ENCODE results near the gene ZNF549. TPM values are rescaled to one million over a fixed set of nuclear protein-coding genes. Genes with fewer than 3 reads are reported as not detected.

The ZNF549 gene
- total RNA-seq, 1 donor from 2014 or later, result 7.4 TPM

GRCh38 chr19:57587529-57587928 is 60.4 kb downstream of the ZNF549 start:
- Mint-ChIP-seq H3K4me3 (ENCODE audit: unreplicated experiment) (no peak overlapping the region), H3K27me3 (ENCODE audit: low read depth) (no peaks in the 10 kb centered on the region), H3K36me3 (ENCODE audit: low read depth) (peaks cover 66% of the 10 kb centered on the region), H3K4me1 (ENCODE audit: low read depth) (peaks cover 19% of the 10 kb centered on the region), H3K27ac (ENCODE audit: unreplicated experiment) (no peak overlapping the region), H3K9me3 (ENCODE audit: low read depth) (peaks cover 73% of the 10 kb centered on the region)
- no peak for DNase-seq (ENCODE audit: low spot score)
- TF ChIP-seq CTCF (IDR thresholded peaks at IDR 0.05), result no peak

GRCh38 chr19:57599377-57599760 is 72.2 kb downstream of the ZNF549 start:
- DNase-seq (ENCODE audit: low spot score), result no peak
- peaks cover 15% of the 10 kb centered on the region for H3K4me1 Mint-ChIP-seq (ENCODE audit: low read depth)
- H3K27me3 Mint-ChIP-seq (ENCODE audit: low read depth), result no peaks in the 10 kb centered on the region
- peak overlapping the region; percentile 79 for H3K4me3 Mint-ChIP-seq (ENCODE audit: unreplicated experiment)
- no peak for TF ChIP-seq CTCF (IDR thresholded peaks at IDR 0.05)
- peaks cover 13% of the 10 kb centered on the region for H3K36me3 Mint-ChIP-seq (ENCODE audit: low read depth)
- no peak overlapping the region for H3K27ac Mint-ChIP-seq (ENCODE audit: unreplicated experiment)
- H3K9me3 Mint-ChIP-seq (ENCODE audit: low read depth), result peaks cover 31% of the 10 kb centered on the region

GRCh38 chr19:57599761-57600383 is 72.7 kb downstream of the ZNF549 start, which contains the start of gene ZNF530:
ZNF530 (plus strand) TSS chr19:57599885; CDS start chr19:57604346, 4,461 bp downstream.
- Mint-ChIP-seq H3K36me3 (ENCODE audit: low read depth) (peaks cover 18% of the 10 kb centered on the region), H3K27me3 (ENCODE audit: low read depth) (no peaks in the 10 kb centered on the region), H3K4me3 (ENCODE audit: unreplicated experiment) (peak within 1 kb of the TSS; percentile 79), H3K9me3 (ENCODE audit: low read depth) (peaks cover 33% of the 10 kb centered on the region), H3K27ac (ENCODE audit: unreplicated experiment) (no peak within 1 kb of the TSS), H3K4me1 (ENCODE audit: low read depth) (peaks cover 15% of the 10 kb centered on the region)
- peak; percentile 34 for TF ChIP-seq CTCF (IDR thresholded peaks at IDR 0.05)
- peak; percentile 95 for DNase-seq (ENCODE audit: low spot score)

GRCh38 chr19:57606931-57607330 is 79.8 kb downstream of the ZNF549 start:
- DNase-seq (ENCODE audit: low spot score), result no peak
- peaks cover 36% of the 10 kb centered on the region for H3K9me3 Mint-ChIP-seq (ENCODE audit: low read depth)
- peaks cover 37% of the 10 kb centered on the region for H3K36me3 Mint-ChIP-seq (ENCODE audit: low read depth)
- H3K4me1 Mint-ChIP-seq (ENCODE audit: low read depth), result no peaks in the 10 kb centered on the region
- TF ChIP-seq CTCF (IDR thresholded peaks at IDR 0.05), result no peak
- H3K27me3 Mint-ChIP-seq (ENCODE audit: low read depth), result no peaks in the 10 kb centered on the region
- no peak overlapping the region for H3K27ac Mint-ChIP-seq (ENCODE audit: unreplicated experiment)
- no peak overlapping the region for H3K4me3 Mint-ChIP-seq (ENCODE audit: unreplicated experiment)

Other genes starting within 250 kb of the ZNF549 start
- gene ZNF460, start 246.9 kb upstream of the ZNF549 start, total RNA-seq, result 77.3 to 81.4 TPM (median 79.1 TPM) in 3 replicates
- 5.1 to 6.7 TPM (median 5.3 TPM) in 3 replicates for gene ZNF543, start 206.9 kb upstream of the ZNF549 start, total RNA-seq
- gene ZNF304, start 176.1 kb upstream of the ZNF549 start, total RNA-seq, result 7.5 to 9.6 TPM (median 8.0 TPM) in 3 replicates
- 9.9 to 12.1 TPM (median 10.7 TPM) in 3 replicates for gene TRAPPC2B, start 163.8 kb upstream of the ZNF549 start, total RNA-seq
- 2.4 to 7.1 TPM (median 2.9 TPM) in 3 replicates for gene ZNF547, start 163.8 kb upstream of the ZNF549 start, total RNA-seq
- gene ZNF548, start 137.5 kb upstream of the ZNF549 start, total RNA-seq, result 15.1 to 22.2 TPM (median 15.6 TPM) in 3 replicates
- gene ZNF17, start 116.2 kb upstream of the ZNF549 start, total RNA-seq, result 6.1 to 12.3 TPM (median 6.9 TPM) in 3 replicates
- 7.8 to 10.3 TPM (median 8.1 TPM) in 3 replicates for gene ZNF749, start 92.0 kb upstream of the ZNF549 start, total RNA-seq
- 0.26 to 0.97 TPM (median 0.75 TPM) in 3 replicates for gene VN1R1, start 70.2 kb upstream of the ZNF549 start, total RNA-seq
- gene ZNF772, start 49.8 kb upstream of the ZNF549 start, total RNA-seq, result 6.0 to 12.8 TPM (median 7.0 TPM) in 3 replicates
- gene ZNF419, start 39.6 kb upstream of the ZNF549 start, total RNA-seq, result 11.6 to 15.5 TPM (median 13.2 TPM) in 3 replicates
- 8.7 to 10.1 TPM (median 9.0 TPM) in 3 replicates for gene ZNF773, start 27.4 kb upstream of the ZNF549 start, total RNA-seq
- 6.9 to 11.3 TPM (median 8.6 TPM) in 3 replicates for gene ZNF550, start 32.5 kb downstream of the ZNF549 start, total RNA-seq
- 5.4 to 7.7 TPM (median 6.0 TPM) in 3 replicates for gene ZNF416, start 51.6 kb downstream of the ZNF549 start, total RNA-seq
- gene ZIK1, start 56.8 kb downstream of the ZNF549 start, total RNA-seq, result 4.8 to 7.2 TPM (median 5.5 TPM) in 3 replicates
- 1.4 to 3.4 TPM (median 2.2 TPM) in 3 replicates for gene ZNF530, start 72.5 kb downstream of the ZNF549 start, total RNA-seq
- gene ZNF134, start 86.9 kb downstream of the ZNF549 start, total RNA-seq, result 16.9 to 19.8 TPM (median 19.3 TPM) in 3 replicates
- 11.0 to 13.1 TPM (median 12.6 TPM) in 3 replicates for gene ZNF211, start 105.8 kb downstream of the ZNF549 start, total RNA-seq
- gene ZSCAN4, start 141.6 kb downstream of the ZNF549 start, total RNA-seq, result not detected in 3 replicates
- gene ZNF551, start 154.6 kb downstream of the ZNF549 start, total RNA-seq, result 4.0 to 5.8 TPM (median 5.5 TPM) in 3 replicates
- 15.7 to 16.3 TPM (median 15.7 TPM) in 3 replicates for gene ZNF154, start 181.8 kb downstream of the ZNF549 start, total RNA-seq
- 6.3 to 7.2 TPM (median 7.0 TPM) in 3 replicates for gene ZNF671, start 200.3 kb downstream of the ZNF549 start, total RNA-seq
- gene ZNF776, start 219.5 kb downstream of the ZNF549 start, total RNA-seq, result 13.2 to 18.9 TPM (median 14.7 TPM) in 3 replicates
- gene ZNF586, start 242.3 kb downstream of the ZNF549 start, total RNA-seq, result 9.8 to 14.7 TPM (median 10.7 TPM) in 3 replicates

Measured in chondrocyte (in vitro differentiated cells).